Activated naive CD4-positive, alpha-beta T cell treated with anti-CD3 and anti-CD28 coated beads, Interleukin-2, amount 50 U/mL, for 72 hours (primary cell): Measurements from ENCODE around the gene GCN1. TPM values are rescaled to one million over a fixed set of nuclear protein-coding genes. Genes with fewer than 3 reads are reported as not detected.

Experiments used
- ATAC-seq, 2 donors: fragments of 150-1000 bp; cut with Tn5 transposase; 2 replicates each; pipeline ENCODE4 v1.10.0; 2021; ENCODE audit warnings: mild to moderate bottlenecking in 2 of 2, moderate library complexity in 2 of 2
- DNase-seq, 2 donors: peaks; one replicate each; pipeline ENCODE4 v3.0.0; 2021 to 2022; ENCODE audit warnings: low spot score in 2 of 2
- H3K27ac Mint-ChIP-seq, 2 donors: one replicate each; pipeline ENCODE4 v1.8.0; 2022; ENCODE audit warnings: mild to moderate bottlenecking in 2 of 2, mixed read lengths in 2 of 2
- H3K36me3 Mint-ChIP-seq, 2 donors: one replicate each; pipeline ENCODE4 v1.8.0; 2022; ENCODE audit warnings: mixed read lengths in 2 of 2
- H3K9me3 Mint-ChIP-seq, 2 donors: one replicate each; pipeline ENCODE4 v1.8.0; 2022; ENCODE audit warnings: mixed read lengths in 2 of 2
- total RNA-seq, 2 donors: library from RNA; stranded (reverse); gene quantifications; one replicate each; pipeline ENCODE4 v1.2.3, GENCODE V29; 2022

GCN1 gene
- total RNA-seq, 2 donors from 2014 or later: 114 to 131 TPM

DNA sequence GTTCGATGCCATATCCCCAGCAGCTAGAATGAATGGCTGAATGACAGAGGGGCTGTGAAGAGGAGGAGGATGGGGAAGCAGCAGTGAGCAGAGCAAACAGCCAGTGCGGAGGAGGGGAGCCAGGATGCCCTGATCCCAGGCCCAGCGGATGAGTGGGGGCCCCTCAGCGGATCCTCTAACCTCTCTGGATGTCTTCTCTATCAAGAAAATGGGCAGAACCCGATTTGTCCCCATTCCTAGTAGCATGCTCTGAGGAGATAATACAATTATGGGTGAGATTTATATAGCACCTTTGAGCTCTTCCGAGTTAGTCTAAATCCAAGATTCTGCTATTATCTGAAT is 36.4 kb upstream of the GCN1 start:
- Mint-ChIP-seq H3K27ac (peak overlapping the region; percentile 92 to 96), H3K36me3 (no peaks in the 10 kb centered on the region), H3K9me3 (no peaks in the 10 kb centered on the region)
- DNase-seq (no peak), ATAC-seq (peak in 1 of 2 donors; percentile 0)

DNA sequence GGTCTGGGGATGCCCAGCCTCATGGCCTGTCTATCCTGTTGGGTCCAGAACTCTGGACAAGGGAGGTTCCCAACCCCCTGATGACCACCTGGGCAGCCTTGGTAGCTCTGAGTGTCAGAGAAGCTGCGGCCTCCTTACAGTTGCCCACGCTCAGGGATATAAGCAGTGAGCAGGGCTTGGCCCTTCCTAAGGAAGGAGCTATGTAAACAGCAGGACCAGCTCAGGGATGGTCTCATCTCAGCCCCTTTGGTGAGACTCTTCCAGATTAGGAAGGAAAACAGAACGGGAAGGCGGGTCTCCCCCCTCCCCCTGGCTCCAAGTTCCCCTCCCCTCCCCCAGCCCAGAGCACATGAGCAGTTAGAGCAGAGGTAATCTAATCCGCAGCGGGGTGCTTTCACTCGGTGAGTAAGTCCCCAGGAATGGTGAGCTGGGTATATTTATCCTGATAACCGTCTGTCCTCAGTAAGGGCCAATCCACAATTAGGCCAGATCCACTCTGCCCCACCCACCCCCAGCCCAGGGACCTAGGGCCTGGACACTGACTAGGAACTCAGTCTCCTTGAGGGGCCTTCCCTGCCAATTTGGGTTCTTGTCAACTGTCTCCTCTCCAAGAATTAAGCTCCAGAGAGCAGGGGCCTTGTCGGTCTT is 35.9 kb upstream of the GCN1 start:
- Mint-ChIP-seq H3K9me3 (no peaks in the 10 kb centered on the region), H3K27ac (peak overlapping the region; percentile 92 to 96), H3K36me3 (no peaks in the 10 kb centered on the region)
- ATAC-seq: no peak
- DNase-seq: no peak

DNA sequence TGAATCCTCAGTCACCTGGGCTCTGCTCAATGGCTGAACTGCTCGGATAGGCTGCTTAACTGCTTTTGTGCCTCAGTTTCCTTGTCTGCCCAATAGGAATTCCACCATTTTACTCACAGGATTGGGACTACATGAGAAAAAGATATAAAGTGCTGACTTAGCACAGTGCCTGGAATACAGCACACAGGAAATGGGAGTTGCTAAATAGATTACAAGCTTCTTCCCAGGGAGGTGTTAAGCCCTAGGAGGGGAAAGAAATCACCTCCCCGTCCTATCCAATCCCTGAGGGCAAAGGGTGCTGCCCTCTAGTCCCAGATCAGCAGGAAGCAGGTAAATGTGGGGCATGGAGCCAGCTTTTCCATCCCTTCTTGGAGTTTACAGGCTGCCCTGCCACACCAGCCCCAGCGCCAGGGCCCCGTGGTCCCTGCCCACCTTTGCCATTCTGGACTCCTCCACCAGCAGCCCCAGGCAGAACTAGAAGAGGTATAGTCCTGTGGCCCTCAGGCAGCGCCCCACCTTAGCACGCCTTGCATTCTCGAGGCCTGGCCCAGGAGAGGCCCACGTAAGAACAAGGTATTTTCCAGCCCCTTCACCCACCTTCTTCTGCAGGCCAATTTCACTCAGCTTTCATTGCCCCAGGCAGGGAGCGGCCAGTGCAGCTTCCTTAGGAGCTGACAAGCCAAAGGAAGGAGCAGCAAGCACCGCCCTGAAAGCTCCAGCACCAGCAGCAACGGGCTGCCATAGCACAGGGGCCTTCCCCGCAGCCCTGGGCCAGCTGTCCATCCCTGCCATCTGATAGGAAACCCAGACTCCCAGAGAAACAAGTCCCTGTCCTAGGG is 35.2 kb upstream of the GCN1 start:
- H3K36me3 Mint-ChIP-seq: no peaks in the 10 kb centered on the region
- H3K9me3 Mint-ChIP-seq: no peaks in the 10 kb centered on the region
- ATAC-seq: no peak
- H3K27ac Mint-ChIP-seq: peak overlapping the region in 1 of 2 donors; percentile 96
- DNase-seq: no peak

DNA sequence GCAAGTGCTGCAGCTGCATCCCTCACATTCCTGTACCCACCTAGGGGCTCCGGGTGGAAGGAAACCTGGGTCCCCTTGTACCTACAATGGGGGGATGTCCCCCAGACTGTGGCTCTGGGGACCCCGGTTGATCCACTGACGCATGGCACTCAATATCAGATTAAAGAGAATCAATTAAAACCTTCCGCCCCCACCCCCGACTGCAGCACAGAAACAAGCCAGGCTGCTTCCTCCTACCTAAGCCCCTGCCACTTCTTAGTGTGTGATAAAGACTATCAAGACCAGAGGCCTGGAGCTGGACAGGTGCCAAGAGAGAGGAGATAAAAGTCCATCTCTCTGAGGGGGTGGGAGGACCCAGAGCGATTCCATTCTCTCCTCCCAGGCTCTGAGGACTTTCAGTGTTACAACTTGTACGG is 34.6 kb upstream of the GCN1 start:
- ATAC-seq: no peak
- peak overlapping the region in 1 of 2 donors; percentile 72 for H3K27ac Mint-ChIP-seq
- no peaks in the 10 kb centered on the region for H3K9me3 Mint-ChIP-seq
- no peak for DNase-seq
- H3K36me3 Mint-ChIP-seq: no peaks in the 10 kb centered on the region

DNA sequence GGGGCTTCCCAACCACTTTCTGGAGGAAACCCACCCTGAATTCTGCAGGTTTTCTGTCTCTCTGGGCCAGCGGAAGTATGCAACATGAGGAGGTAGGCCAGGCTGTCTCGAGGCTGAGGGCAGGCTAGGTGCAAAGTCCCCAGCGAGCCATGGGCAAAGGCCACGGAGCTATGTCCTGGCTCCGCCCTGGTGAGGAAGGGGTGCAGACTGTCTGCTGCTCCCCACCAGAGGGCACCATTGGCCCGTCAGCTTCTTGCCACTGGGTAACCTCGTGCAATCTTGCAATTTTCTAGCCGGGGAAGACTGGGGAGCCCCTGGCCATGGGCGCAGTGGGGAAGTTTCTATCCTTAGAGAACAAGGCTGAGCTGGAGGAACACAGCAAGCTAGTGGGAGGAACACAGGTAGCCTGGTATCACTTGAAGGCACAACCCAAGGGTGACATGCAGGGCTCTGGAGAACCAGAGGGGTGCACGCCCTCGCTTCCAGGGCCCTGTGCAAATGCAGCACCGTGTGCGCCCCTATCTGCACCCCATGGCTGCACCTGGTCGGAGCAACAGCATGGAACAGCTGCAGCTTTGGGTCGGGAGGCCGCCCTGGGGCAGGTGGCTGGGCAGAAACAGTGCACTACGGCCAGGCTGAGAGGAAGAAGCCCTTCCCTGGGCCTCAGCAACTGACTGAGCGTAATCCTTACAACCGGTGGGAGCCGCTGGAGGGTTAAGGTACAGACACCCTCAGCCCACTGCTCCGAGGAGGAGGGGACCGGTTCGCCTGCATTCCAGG is 34.0 kb upstream of the GCN1 start:
- Mint-ChIP-seq H3K27ac (peak overlapping the region; percentile 72 to 77), H3K36me3 (no peaks in the 10 kb centered on the region), H3K9me3 (no peaks in the 10 kb centered on the region)
- ATAC-seq (peak; percentile 59 to 82), DNase-seq (peak; percentile 85 to 90)

DNA sequence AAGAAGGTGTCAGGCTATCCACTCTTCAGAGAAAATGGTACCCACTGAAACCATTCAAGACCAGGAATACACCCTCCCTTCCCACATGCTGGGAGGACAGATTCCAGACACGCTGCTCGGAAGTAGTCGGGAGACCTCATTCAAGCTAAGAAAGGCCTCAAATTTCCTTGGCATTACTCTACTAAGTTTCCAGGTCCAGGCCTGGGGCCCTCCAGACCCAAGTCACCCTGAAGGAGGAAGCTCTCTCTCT is 33.5 kb upstream of the GCN1 start:
- no peak for DNase-seq
- Mint-ChIP-seq H3K9me3 (no peaks in the 10 kb centered on the region), H3K36me3 (no peaks in the 10 kb centered on the region), H3K27ac (peak overlapping the region in 1 of 2 donors; percentile 72)
- ATAC-seq: no peak

DNA sequence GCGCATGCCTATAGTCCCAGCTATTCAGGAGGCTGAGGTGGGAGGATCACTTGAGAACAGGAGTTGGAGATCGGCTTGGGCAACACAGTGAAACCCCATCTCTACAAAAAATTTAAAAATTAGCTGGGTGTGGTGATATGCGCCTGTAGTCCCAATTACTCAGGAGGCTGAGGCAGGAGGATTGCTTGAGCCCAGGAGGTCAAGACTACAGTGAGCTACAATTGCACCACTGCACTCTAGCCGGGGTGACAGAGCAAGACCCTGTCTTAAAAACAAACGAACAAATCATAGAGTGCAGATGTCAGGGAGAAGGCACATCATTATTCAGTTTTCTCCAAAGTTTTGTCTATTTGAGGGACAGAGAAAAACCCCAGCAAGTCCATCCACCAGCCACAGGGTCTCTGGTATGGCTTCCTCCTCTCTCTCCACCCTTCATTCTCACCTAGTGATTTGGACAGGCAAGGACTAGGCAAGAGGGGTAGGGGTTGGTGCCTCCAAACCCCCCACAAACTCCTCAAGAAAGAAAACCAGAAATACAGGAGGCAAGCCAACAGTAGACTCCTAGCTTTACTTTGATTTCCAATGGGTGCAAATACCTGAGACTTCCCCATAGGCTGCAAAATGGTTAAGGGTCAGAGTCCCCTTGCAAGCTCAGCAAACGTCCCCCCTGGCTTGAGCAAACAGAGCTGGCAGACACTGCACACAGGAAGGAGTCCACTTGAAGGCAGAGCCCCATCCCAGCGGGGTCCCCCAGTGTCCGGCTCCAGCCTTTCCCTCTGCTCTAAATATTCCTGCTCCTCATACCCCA is 32.9 kb upstream of the GCN1 start:
- Mint-ChIP-seq H3K9me3 (no peaks in the 10 kb centered on the region), H3K36me3 (no peaks in the 10 kb centered on the region), H3K27ac (peak overlapping the region; percentile 72)
- no peak for ATAC-seq
- DNase-seq: no peak

DNA sequence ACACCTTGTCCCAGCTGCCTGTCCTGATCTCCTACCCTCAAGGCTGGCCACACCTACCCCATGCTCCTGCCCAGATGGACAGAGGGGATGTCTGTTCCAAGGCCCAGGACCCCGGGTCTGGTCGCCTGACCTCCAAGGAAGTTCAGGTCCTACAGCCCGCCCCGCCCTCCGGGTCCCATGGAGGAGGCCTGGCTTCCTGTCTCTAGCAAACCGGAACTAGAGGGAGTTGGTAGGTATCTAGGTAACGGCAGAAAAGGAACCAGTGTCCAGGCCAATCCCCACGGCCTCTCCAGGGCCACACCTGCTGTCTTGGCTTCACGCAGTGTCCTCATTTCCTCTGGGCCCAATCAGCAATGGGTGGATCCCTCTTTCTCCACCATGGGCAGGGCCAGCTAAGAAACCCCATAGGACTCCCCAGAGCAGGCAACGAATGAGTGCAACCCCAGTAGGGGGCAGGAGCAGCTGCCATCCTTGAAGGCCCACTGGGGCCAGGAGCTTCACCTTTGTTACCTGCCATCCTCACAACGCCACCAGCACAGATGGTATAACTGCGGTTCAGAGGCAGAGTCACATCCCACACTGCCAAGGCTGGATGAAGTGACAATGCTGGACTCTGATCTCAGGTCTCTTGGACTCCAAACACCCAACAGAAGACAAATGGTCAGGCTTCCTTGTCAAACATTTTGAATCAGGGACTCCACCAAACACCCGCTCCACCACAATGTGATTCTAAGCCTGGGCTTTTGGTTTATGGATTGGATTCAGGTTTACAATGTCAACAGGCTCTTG is 31.5 kb upstream of the GCN1 start:
- H3K27ac Mint-ChIP-seq: peak overlapping the region; percentile 84 to 97
- no peak for DNase-seq
- no peaks in the 10 kb centered on the region for H3K36me3 Mint-ChIP-seq
- H3K9me3 Mint-ChIP-seq: no peaks in the 10 kb centered on the region
- peak; percentile 27 to 44 for ATAC-seq

DNA sequence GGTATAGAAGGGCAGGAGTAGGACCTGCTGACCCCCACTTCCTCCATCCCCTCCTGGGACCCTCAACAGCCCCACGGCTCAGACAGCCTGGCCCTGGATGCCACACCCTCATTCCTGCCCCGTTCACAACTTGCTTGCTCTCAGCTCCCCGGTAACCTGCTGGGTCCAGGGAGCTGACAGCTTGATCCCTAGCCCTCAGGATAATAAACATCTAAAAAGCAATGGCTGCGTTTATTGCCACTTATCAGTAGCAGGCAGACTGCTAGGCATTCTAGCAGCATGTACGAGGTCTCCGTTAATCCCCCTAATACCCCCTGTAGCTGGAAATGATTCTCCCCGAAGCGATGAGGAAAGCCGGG is 30.7 kb upstream of the GCN1 start:
- ATAC-seq (no peak), DNase-seq (no peak)
- no peaks in the 10 kb centered on the region for H3K9me3 Mint-ChIP-seq
- no peaks in the 10 kb centered on the region for H3K36me3 Mint-ChIP-seq
- peak overlapping the region; percentile 84 to 97 for H3K27ac Mint-ChIP-seq

DNA sequence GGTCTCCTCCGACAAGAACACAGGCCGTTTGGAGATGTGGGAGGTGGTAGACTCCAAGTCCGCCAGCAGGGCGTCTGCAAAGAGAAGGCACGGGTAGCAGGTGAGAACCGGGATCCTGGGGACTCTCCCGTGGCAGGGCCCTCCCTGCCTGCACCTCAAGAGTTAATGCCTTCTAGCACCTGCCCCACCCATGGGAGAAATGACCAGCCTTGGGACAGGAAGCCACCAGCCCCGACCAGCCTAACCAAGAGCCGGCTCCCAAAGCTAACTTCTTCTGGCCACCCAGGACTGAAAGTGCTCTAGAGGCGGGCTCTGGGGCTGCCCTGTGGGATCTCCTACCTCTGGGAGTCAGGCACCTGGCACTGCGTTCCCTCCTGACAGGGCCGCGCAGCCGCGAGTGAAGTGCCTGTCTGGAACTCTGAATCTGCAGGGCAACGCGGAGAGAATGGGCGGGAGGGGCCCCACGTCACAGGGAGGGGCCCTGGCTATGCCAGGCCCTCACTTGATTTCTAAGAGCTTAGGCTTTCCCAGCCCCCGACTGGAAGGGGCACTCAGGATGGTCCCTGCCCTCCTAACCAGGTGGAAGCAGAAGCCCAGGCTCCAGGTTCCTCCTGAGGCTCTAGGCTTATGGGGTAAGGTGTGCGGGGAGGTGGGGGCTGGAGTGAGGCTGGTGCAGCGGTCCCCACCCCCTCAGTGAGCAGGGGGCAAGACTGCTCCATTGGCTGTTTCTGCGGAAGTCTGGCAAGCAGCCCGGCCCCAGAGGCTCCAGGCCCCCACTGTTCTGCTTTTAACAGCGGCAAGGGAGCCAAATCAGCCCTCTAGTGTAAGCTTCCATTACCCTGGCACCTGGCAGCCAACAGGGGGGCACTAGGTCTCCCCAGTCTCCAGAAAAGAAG is 30.0 kb upstream of the GCN1 start:
- no peak for DNase-seq
- no peak for ATAC-seq
- H3K27ac Mint-ChIP-seq: peak overlapping the region in 1 of 2 donors; percentile 84
- no peaks in the 10 kb centered on the region for H3K9me3 Mint-ChIP-seq
- no peaks in the 10 kb centered on the region for H3K36me3 Mint-ChIP-seq

DNA sequence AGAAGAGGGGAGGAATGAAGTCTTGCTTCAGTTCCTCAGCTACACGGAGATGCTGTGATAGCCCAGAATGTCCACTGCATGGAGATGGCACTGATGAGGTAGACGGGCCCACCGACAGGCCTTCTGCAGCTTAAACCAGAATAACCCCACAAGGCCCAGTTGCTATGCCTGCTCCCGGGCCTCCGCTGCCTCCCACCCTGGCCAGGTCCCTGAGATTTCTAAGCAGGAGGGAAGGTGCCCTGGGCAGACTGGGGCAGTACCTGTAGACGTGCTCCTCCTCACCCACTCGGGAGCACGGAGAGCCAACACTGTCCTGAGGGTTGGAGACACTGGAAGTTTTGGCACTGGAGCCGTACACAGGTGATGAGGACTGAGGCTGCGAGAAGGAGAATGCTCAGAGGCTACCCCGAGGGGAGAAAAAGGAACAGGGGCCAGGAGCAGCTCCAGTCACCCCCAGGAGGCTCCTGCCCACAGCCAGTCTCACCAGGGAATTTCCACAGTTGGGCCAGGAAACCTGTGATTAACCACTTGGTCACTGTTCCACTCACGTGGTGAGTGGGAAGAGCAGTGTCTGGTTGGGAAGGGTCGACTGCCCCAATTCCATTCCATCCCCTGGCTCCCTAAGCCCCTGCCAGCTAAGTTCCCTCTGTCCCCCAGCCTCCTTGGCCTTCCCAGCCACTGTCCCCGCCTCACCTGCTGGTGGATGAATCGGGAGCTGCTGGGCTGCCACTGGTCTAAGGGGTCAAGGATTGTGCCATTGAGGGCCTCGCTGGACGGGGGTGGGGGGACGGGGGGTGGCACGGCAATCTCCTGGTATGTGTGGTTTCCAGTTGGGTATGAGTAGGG is 29.2 kb upstream of the GCN1 start:
- DNase-seq: no peak
- H3K27ac Mint-ChIP-seq: peak overlapping the region; percentile 2 to 21
- no peaks in the 10 kb centered on the region for H3K36me3 Mint-ChIP-seq
- H3K9me3 Mint-ChIP-seq: no peaks in the 10 kb centered on the region
- no peak for ATAC-seq

DNA sequence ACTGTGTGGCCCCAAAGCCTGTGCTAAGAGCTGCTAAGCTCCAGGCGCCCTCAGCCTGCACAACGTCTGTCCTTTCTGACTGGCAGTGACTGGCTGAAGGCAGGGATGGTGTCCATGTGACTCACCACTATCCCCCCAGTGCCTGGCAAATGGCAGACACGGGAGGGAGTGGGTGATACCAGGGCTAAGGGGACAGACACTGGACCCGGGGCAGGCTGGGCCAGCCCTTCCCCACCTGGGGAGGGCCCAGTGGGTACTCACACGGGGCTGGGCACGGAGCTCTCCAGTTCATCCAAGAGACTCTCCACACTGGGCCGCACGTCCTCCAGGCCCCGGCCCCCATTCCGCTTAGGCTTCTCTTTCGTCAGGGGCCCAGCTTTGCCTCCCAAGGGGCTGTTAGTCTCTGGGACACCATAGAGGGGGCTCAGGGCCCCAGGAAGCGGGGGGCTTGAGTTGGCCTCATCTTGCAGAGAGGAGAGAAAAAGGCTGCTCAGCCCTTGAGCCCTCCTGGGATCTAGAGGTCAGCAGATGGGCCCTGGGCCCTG is 27.8 kb upstream of the GCN1 start:
- Mint-ChIP-seq H3K27ac (peak overlapping the region; percentile 2 to 21), H3K36me3 (no peaks in the 10 kb centered on the region), H3K9me3 (no peaks in the 10 kb centered on the region)
- DNase-seq (no peak), ATAC-seq (no peak)

DNA sequence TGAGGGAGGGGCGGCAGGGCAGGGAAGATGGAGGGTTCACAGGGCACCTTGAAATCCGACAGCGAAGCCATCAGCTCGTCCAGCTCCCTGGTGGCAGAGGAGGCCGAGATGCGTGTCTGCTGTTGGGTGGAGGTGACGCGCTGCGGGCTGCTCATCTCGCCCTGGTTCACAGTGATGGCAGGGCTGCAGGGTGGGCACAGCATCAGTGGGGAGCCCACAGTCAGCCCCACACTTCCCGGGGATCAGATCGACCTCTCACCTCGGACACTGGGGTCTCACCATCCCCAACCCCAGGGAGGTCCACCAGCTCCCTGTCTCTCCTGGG is 27.0 kb upstream of the GCN1 start:
- no peak overlapping the region for H3K27ac Mint-ChIP-seq
- H3K36me3 Mint-ChIP-seq: no peaks in the 10 kb centered on the region

DNA sequence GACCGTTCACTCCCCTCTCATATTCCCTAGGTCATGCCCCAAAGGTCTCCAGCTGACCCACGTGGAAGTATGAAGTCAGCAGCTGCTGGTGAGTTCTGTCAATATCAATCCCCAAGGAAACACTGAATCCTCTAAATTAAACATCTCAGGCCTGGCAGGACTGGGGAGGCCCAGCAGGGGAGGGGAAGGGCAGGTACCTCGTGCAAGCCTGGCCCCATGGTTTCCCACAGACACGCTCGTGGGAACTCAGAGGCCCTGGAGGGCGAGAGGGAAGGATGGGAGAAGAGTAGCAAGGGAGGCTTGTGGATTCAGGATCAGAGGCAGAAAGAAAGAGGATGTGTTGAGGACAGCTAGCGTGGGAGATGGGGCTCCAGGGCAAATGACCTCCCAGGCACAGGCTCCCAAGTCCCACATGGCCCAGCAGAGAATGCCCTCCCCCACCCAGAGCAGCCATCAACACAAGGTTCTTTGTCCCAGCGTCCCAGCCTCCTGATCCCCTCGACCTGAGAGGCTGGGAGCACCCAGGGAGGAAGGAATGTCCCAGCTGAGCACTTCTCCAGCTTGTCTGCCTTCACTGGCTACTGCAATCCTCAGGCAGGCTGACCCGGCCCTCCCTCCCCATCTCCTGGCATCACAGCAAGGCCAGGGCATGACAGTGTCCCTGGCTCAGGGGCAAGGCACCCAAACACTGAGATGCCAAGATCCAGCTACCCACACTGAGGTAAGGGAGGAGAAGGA is 26.5 kb upstream of the GCN1 start:
- Mint-ChIP-seq H3K9me3 (no peaks in the 10 kb centered on the region), H3K36me3 (no peaks in the 10 kb centered on the region), H3K27ac (no peak overlapping the region)
- ATAC-seq (no peak), DNase-seq (no peak)

More for the DNA sequence above, 27.0 kb upstream of the GCN1 start:
- DNase-seq: no peak
- ATAC-seq: no peak
- no peaks in the 10 kb centered on the region for H3K9me3 Mint-ChIP-seq
